Measurements from ENCODE around the gene SEC61B. TPM values are rescaled to one million over a fixed set of nuclear protein-coding genes. Genes with fewer than 3 reads are reported as not detected.

The SEC61B gene
- total and polyA plus RNA-seq, 10 of the 15 experiments (the other 5 are each of a cell fraction or from before 2014, with no cell fraction given) = 108 to 747 (median 301) TPM

DNA sequence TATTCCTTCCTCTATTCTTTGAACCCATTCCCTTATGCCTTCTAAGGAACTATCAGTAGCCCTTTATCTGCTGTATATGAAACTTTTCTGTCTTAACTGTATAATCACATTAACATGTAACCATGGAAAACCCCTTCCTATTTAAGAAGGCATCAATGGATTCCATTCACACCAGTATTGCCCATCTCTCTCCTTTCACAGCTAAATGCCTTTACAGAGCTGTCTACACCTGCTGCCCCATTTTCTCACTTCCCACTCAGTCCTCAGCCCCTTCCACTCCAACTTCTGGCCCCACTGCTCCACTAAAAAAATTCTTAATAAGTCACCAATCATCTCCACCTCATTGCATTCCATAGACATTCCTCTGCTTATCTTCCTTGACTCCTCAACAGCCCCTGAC, 50.8 kb downstream of the SEC61B start (continued):
- TF ChIP-seq NRF1 (conservative IDR thresholded peaks at IDR 0.05; ENCODE audit: low read depth, low read length) = no peak

DNA sequence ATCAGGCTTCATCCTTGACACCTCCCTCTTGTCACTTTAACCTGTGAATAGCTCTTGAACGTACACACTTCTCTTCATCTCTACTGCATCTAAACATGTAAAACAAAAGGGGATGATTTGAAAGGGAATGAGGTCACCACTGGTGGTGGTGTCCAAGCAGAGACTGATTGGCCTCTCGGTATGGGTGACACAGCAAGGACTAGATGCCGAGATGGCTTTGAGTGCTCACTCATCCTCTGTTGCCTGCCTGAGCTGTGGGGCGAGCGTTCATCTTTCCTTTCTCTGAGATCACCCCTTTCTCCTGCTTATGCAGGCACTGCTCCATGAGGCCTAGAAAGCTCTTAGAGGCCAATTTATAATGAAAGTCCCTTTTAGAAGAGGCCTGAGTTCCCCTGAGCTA, 51.9 kb downstream of the SEC61B start:
- BruUV-seq (replicated peaks) = TSS peak; percentile 82
- Histone ChIP-seq H2AFZ (ENCODE audit: control insufficient read depth, low read depth, low read length) (peak overlapping the region; percentile 53), H3K4me3 (no peak overlapping the region), H3K4me2 (ENCODE audit: control insufficient read depth, insufficient read depth) (no peak overlapping the region), H3K27me3 (replicated peaks in 1 of 2; ENCODE audit: control insufficient read depth in 2 of 2, insufficient read depth in 2 of 2, low read length in 1 of 2) (no peaks in the 10 kb centered on the region), H3K9ac (ENCODE audit: control insufficient read depth, insufficient read depth, low read length) (no peak overlapping the region), H3K36me3 (ENCODE audit: control insufficient read depth in 2 of 2, insufficient read depth in 2 of 2, low read length in 1 of 2) (no peaks in the 10 kb centered on the region), H3K9me3 (replicated peaks; ENCODE audit: control insufficient read depth, insufficient read depth, low read length) (no peaks in the 10 kb centered on the region), H4K20me1 (ENCODE audit: control insufficient read depth, insufficient read depth) (no peaks in the 10 kb centered on the region), H3K79me2 (ENCODE audit: control insufficient read depth, insufficient read depth, low read length) (no peaks in the 10 kb centered on the region), H3K4me1 (ENCODE audit: control insufficient read depth, insufficient read depth, low read length) (peaks cover 14% of the 10 kb centered on the region), H3K27ac (ENCODE audit: control insufficient read depth, insufficient read depth) (no peak overlapping the region; the same call in 1 of the 2 replicates)
- POLR2A ChIA-PET = interaction anchor here (0.6 to 1.5 kb wide), 4 partner anchors 15 to 549 kb away, joined by 3 to 4 read pairs (median 4); no protein-coding TSS in a partner anchor
- DNase-seq (ENCODE audit: low read depth, low spot score) = no peak
- ATAC-seq = peak; percentile 53
- in situ Hi-C loops (cut with MboI) (no loop called here), intact Hi-C loops (cut with micrococcal nuclease; ENCODE audit: unreplicated experiment) (no loop called here)
- RAD21 ChIA-PET (ENCODE audit: unreplicated experiment) = interaction anchor here (1.7 to 2.3 kb wide), 3 partner anchors 12 to 92 kb away, joined by 5 to 10 read pairs (median 6); no protein-coding TSS in a partner anchor
- no peak for FAIRE-seq
- no peak for TF ChIP-seq STAT3 (IDR thresholded peaks at IDR 0.05; ENCODE audit: low read depth, low read length)
- no peak for TF ChIP-seq ZNF217 (IDR thresholded peaks at IDR 0.05)
- TF ChIP-seq, protein P1, sequence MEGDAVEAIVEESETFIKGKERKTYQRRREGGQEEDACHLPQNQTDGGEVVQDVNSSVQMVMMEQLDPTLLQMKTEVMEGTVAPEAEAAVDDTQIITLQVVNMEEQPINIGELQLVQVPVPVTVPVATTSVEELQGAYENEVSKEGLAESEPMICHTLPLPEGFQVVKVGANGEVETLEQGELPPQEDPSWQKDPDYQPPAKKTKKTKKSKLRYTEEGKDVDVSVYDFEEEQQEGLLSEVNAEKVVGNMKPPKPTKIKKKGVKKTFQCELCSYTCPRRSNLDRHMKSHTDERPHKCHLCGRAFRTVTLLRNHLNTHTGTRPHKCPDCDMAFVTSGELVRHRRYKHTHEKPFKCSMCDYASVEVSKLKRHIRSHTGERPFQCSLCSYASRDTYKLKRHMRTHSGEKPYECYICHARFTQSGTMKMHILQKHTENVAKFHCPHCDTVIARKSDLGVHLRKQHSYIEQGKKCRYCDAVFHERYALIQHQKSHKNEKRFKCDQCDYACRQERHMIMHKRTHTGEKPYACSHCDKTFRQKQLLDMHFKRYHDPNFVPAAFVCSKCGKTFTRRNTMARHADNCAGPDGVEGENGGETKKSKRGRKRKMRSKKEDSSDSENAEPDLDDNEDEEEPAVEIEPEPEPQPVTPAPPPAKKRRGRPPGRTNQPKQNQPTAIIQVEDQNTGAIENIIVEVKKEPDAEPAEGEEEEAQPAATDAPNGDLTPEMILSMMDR (IDR thresholded peaks at IDR 0.05 in 2 of 3, conservative IDR thresholded peaks at IDR 0.05 in 1 of 3; ENCODE audit: control insufficient read depth in 2 of 3, extremely low read depth in 1 of 3, insufficient read depth in 1 of 3, low read depth in 3 of 3, low read length in 3 of 3) = no peak
- TF ChIP-seq CEBPB (IDR thresholded peaks at IDR 0.05; ENCODE audit: borderline replicate concordance in 1 of 2, low read depth in 2 of 2, low read length in 2 of 2) = no peak
- TF ChIP-seq, protein P2, sequence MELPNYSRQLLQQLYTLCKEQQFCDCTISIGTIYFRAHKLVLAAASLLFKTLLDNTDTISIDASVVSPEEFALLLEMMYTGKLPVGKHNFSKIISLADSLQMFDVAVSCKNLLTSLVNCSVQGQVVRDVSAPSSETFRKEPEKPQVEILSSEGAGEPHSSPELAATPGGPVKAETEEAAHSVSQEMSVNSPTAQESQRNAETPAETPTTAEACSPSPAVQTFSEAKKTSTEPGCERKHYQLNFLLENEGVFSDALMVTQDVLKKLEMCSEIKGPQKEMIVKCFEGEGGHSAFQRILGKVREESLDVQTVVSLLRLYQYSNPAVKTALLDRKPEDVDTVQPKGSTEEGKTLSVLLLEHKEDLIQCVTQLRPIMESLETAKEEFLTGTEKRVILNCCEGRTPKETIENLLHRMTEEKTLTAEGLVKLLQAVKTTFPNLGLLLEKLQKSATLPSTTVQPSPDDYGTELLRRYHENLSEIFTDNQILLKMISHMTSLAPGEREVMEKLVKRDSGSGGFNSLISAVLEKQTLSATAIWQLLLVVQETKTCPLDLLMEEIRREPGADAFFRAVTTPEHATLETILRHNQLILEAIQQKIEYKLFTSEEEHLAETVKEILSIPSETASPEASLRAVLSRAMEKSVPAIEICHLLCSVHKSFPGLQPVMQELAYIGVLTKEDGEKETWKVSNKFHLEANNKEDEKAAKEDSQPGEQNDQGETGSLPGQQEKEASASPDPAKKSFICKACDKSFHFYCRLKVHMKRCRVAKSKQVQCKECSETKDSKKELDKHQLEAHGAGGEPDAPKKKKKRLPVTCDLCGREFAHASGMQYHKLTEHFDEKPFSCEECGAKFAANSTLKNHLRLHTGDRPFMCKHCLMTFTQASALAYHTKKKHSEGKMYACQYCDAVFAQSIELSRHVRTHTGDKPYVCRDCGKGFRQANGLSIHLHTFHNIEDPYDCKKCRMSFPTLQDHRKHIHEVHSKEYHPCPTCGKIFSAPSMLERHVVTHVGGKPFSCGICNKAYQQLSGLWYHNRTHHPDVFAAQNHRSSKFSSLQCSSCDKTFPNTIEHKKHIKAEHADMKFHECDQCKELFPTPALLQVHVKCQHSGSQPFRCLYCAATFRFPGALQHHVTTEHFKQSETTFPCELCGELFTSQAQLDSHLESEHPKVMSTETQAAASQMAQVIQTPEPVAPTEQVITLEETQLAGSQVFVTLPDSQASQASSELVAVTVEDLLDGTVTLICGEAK (IDR thresholded peaks at IDR 0.05; ENCODE audit: borderline replicate concordance) = no peak
- no peak for TF ChIP-seq BCL11A (IDR thresholded peaks at IDR 0.05; ENCODE audit: low read depth, low read length)
- TF ChIP-seq, protein P3, sequence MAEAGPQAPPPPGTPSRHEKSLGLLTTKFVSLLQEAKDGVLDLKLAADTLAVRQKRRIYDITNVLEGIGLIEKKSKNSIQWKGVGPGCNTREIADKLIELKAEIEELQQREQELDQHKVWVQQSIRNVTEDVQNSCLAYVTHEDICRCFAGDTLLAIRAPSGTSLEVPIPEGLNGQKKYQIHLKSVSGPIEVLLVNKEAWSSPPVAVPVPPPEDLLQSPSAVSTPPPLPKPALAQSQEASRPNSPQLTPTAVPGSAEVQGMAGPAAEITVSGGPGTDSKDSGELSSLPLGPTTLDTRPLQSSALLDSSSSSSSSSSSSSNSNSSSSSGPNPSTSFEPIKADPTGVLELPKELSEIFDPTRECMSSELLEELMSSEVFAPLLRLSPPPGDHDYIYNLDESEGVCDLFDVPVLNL (IDR thresholded peaks at IDR 0.05; ENCODE audit: low read depth, low read length) = no peak
- SMC1A ChIA-PET (ENCODE audit: uncharacterized antibody, unreplicated experiment) = interaction anchor here (0.7 to 3.8 kb wide), 17 partner anchors 9 to 537 kb away, joined by 3 to 34 read pairs (median 5); no protein-coding TSS in a partner anchor
- CTCF ChIA-PET = interaction anchor here (0.6 to 3.2 kb wide), 8 partner anchors 9 to 1138 kb away, joined by 3 to 13 read pairs (median 3); no protein-coding TSS in a partner anchor
- WGBS (ENCODE audit: insufficient coverage, insufficient replicate concordance, low lambda C conversion rate, missing lambda C conversion rate) = 99% methylated on average over 5 of the region's 5 CpGs

All from GM12878 (cell line).